Activated CD4-positive, alpha-beta T cell treated with anti-CD3 and anti-CD28 coated beads, Interleukin-2, amount 10 ng/mL, durations not matched to agents 7 days and 5 days (primary cell): ENCODE results near the gene NMRK1. TPM values are rescaled to one million over a fixed set of nuclear protein-coding genes. Genes with fewer than 3 reads are reported as not detected.
A peak's percentile ranks its signal among the peaks of the same experiment; 100 is the strongest.

Experiments used
- CTCF ChIA-PET: fragments of 350-600 bp; sonication (Branson Sonifier 250); formaldehyde crosslinking; loops from one replicate; lab custom pipeline; 2021; ENCODE audit warnings: antibody characterized with exemption; lab: Charles Lee
- POLR2A ChIA-PET: fragments of 350-600 bp; sonication (Branson Sonifier 250); formaldehyde crosslinking; loops from one replicate; lab custom pipeline; 2021; ENCODE audit warnings: antibody characterized with exemption; lab: Charles Lee
- DNase-seq: peaks from one replicate; pipeline ENCODE4 v3.0.0-alpha.2; 2020
- H3K27ac Mint-ChIP-seq: one replicate; pipeline ENCODE4 v1.8.0; 2021; ENCODE audit warnings: mild to moderate bottlenecking, moderate library complexity, mixed read lengths
- H3K27me3 Mint-ChIP-seq: one replicate; pipeline ENCODE4 v1.8.0; 2021; ENCODE audit warnings: mixed read lengths
- H3K36me3 Mint-ChIP-seq: one replicate; pipeline ENCODE4 v1.8.0; 2021; ENCODE audit warnings: low read depth, mixed read lengths
- H3K4me1 Mint-ChIP-seq: one replicate; pipeline ENCODE4 v1.8.0; 2021; ENCODE audit warnings: mixed read lengths
- H3K4me3 Mint-ChIP-seq: one replicate; pipeline ENCODE4 v1.8.0; 2021; ENCODE audit warnings: mild to moderate bottlenecking, moderate library complexity, mixed read lengths
- H3K9me3 Mint-ChIP-seq: one replicate; pipeline ENCODE4 v1.8.0; 2021; ENCODE audit warnings: mixed read lengths
- total RNA-seq, 2 experiments: library from RNA; stranded (reverse); gene quantifications; one replicate each; pipeline ENCODE4 v1.2.3, GENCODE V29; 2021

Gene NMRK1
- 10 to 100 TPM; 43.5 to 53.2 TPM for total RNA-seq

DNA sequence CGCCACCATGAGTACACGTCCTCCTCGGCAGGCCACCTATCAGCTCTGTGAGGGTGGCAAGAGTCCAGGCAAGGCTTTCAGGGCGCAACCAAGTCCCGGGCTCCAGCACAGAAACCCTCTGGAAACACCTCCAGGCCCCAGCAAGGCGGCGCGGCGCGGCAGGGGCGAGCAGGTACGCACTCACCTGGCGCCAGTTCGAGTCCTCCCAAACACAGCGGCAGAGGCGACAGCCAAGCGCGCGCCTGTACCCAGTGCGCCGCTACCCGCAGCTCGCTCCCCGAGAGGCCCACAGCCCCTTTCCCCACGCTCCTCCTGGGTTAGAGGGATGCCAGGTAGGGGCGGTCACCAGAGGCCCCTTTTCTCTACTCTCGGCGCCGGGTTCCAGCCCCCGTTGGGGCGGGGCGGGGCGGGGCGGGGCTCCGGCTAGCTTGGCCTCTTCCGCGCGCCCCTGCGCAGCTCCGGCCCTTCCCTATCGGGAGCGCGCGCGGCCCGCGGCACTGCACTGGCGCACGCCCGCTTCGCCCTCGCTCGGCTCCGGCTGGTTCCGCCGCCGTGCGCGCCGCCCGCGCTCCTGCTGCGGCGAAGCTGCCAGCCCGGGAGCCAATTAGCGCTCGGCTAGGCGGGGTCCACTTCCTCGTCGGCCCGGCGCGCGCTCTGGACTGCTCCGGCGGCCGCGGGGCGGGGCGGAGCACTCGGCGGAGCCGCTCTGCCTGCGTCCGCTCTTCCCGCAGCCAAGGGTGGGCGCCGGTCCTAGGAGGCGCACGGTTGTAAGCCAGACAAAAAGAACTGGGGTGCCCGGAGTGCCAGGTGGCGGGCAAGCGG, at the start of gene NMRK1, which contains the start of gene OSTF1:
Gene NMRK1 (minus strand): TSS at position 332 of the 822 bp plus-strand sequence. CDS start 5,040 bp downstream, outside the sequence.
Gene OSTF1 (plus strand): TSS at position 691 of the 822 bp plus-strand sequence. CDS start 179 bp downstream, outside the sequence.
- Mint-ChIP-seq H3K4me1 (peaks cover 63% of the 10 kb centered on the region), H3K4me3 (peak within 1 kb of the TSS; percentile 98), H3K27ac (peak within 1 kb of the TSS; percentile 96), H3K36me3 (peaks cover 45% of the 10 kb centered on the region), H3K27me3 (no peaks in the 10 kb centered on the region), H3K9me3 (no peaks in the 10 kb centered on the region)
- ChIA-PET POLR2A (interaction anchor here (1.0 to 1.6 kb wide), 4 partner anchors 60 to 320 kb away, joined by 3 to 13 read pairs (median 8); partner anchors contain the start of gene CARNMT1), CTCF (interaction anchor here (0.6 to 1.4 kb wide), 7 partner anchors 10 to 1228 kb away, joined by 3 to 4 read pairs (median 3); no protein-coding TSS in a partner anchor)
- peak; percentile 92 for DNase-seq

DNA sequence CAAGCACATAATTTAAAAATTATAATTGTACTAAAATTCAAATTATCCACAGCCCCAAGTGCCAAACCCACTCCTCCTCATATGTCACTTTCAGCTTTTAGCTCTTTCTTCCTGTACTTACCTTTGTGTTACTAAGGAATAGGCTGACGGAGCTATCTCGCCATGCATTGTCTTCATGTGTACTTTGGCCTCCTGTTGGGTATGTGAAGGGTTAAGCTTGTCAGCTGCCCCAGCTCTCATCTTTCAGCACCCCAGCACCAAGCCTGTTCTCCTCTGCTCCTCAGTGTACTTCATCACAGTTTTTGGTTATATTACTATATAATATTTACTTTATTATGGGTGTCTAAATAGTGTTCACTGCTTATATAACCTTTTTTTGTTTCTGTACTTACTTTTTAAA, 46.5 kb upstream of the NMRK1 start:
- no peaks in the 10 kb centered on the region for H3K27me3 Mint-ChIP-seq
- no peak overlapping the region for H3K4me3 Mint-ChIP-seq
- peaks cover 82% of the 10 kb centered on the region for H3K36me3 Mint-ChIP-seq
- ChIA-PET CTCF (interaction anchor here (0.7 to 1.5 kb wide), 2 partner anchors 12 to 39 kb away, joined by 3 read pairs; no protein-coding TSS in a partner anchor), POLR2A (no interaction called here)
- H3K4me1 Mint-ChIP-seq = peaks cover 37% of the 10 kb centered on the region
- no peak for DNase-seq
- no peaks in the 10 kb centered on the region for H3K9me3 Mint-ChIP-seq
- no peak overlapping the region for H3K27ac Mint-ChIP-seq

DNA sequence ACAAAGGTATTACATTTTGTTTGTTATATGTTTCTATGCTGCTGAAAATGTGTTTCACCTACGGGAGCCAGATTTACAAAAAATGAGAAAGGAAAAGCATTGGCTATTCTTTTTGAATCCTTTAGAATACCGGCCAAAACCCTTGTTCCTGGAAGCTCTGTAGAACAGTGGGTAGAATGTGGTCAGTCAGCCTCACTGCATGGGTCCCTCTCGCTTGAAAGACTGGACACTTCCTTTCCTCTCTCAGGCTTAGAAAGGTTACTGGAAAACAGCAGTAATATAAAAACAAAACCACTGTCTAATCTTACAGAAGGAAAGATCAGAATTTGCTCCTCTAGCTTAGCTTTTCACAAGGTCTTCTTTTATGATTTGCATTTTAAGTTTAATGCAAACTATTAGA, 45.4 kb upstream of the NMRK1 start:
- DNase-seq = no peak
- H3K4me3 Mint-ChIP-seq = no peak overlapping the region
- ChIA-PET POLR2A (no interaction called here), CTCF (interaction anchor here (1.1 to 1.7 kb wide), 3 partner anchors 19 to 120 kb away, joined by 3 read pairs; no protein-coding TSS in a partner anchor)
- H3K4me1 Mint-ChIP-seq = peaks cover 36% of the 10 kb centered on the region
- H3K9me3 Mint-ChIP-seq = no peaks in the 10 kb centered on the region
- no peaks in the 10 kb centered on the region for H3K27me3 Mint-ChIP-seq
- H3K27ac Mint-ChIP-seq = peak overlapping the region; percentile 61
- peaks cover 84% of the 10 kb centered on the region for H3K36me3 Mint-ChIP-seq

DNA sequence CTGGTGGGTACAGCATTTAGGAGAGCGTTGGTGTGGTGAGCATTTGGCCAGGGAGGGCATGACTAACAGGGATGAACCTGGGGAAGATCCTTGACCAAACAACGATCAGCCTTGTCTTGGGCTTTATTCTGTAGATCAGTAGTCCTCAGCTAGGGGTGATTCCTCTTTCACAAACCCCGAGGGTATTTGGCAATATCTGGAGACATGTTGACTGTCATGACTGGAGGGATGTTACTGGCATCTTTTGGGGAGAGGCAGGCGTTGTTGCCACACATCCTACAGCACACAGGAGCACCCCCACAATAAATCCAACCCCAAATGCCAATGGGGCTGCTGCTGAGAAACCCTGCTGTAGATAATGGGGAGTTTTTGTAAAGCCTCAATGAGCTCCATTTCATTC, 44.3 kb upstream of the NMRK1 start:
- H3K27ac Mint-ChIP-seq = no peak overlapping the region
- no peak for DNase-seq
- H3K4me3 Mint-ChIP-seq = no peak overlapping the region
- no peaks in the 10 kb centered on the region for H3K9me3 Mint-ChIP-seq
- ChIA-PET POLR2A (no interaction called here), CTCF (interaction anchor here (1.1 to 1.7 kb wide), 3 partner anchors 20 to 119 kb away, joined by 3 read pairs; no protein-coding TSS in a partner anchor)
- H3K4me1 Mint-ChIP-seq = peaks cover 30% of the 10 kb centered on the region
- H3K36me3 Mint-ChIP-seq = peaks cover 78% of the 10 kb centered on the region
- no peaks in the 10 kb centered on the region for H3K27me3 Mint-ChIP-seq

DNA sequence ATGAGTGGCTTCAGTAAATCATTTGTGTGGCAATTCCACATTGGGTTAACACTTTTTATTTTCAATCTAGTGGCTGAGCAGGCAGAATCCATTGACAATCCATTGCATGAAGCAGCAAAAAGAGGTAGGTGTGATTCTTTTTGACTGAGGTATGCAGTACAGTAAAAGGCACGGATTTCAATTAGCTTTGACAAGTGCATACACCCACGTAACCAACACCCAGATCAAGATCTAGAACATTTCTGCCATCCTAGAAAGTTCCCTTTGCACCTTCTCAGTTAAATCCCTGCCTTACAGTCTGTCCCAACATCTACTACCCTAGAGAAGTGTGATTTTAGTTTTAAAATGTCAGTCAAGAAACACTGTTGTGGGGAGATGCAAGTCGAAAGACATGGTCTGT, 43.7 kb upstream of the NMRK1 start:
- Mint-ChIP-seq H3K9me3 (no peaks in the 10 kb centered on the region), H3K4me3 (no peak overlapping the region), H3K4me1 (peaks cover 30% of the 10 kb centered on the region), H3K27me3 (no peaks in the 10 kb centered on the region), H3K36me3 (peaks cover 72% of the 10 kb centered on the region), H3K27ac (no peak overlapping the region)
- DNase-seq = no peak
- CTCF ChIA-PET = no interaction called here
- POLR2A ChIA-PET = no interaction called here

DNA sequence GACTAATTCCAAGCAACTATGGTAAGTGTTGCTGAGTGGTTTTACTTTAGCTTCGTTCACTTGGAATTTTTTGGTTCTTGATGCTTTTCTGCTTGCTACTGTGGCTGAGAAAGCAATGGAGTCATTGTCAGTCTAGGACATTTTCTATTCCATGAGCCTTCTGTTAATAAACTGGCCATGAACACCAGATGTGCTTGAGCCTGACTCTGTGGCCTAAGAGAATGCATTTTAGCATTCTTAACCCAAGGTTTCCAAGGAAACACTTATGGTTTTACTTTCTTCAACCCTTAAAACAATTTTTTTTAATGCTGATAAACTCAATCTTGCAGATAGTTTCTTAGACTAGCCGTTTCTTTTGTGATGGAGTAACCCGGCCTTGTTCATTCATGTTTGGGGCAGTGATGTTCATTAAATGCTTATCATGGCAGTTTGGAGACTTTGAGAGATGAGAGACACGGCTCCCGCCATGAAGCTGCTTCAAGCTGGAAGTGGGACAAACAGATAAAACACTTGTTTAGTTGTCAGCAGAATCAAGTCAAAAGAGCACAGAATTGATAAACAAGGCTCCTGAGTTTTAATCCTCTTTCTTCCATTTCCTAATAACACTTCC, 42.8 kb upstream of the NMRK1 start:
- no peak for DNase-seq
- Mint-ChIP-seq H3K9me3 (no peaks in the 10 kb centered on the region), H3K4me1 (peaks cover 32% of the 10 kb centered on the region), H3K36me3 (peaks cover 62% of the 10 kb centered on the region), H3K27ac (peak overlapping the region; percentile 50), H3K27me3 (no peaks in the 10 kb centered on the region), H3K4me3 (no peak overlapping the region)
- ChIA-PET CTCF (interaction anchor here (1.0 kb wide), 1 partner anchor 20 kb away, joined by 5 read pairs; no protein-coding TSS in a partner anchor), POLR2A (no interaction called here)

DNA sequence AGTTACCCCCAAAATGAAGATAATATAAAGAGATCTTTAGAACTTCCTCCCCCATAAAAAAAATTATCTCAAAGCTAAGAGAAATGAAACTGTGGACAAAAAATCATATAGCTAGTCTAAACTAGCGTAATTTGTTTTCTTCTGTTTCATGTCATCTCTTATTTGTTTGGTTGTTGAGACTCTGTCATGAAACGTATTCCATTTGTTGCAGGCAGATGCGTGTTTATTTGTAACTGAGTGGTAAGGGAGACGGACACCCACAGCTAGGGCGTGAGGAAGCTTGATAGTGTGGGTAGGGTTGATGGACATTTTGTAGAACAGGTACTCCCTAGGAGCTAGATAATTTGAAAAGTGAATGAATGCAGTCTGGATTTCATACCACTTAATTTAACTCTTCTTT, 42.2 kb upstream of the NMRK1 start:
- no peaks in the 10 kb centered on the region for H3K9me3 Mint-ChIP-seq
- no peak for DNase-seq
- no peaks in the 10 kb centered on the region for H3K27me3 Mint-ChIP-seq
- H3K4me3 Mint-ChIP-seq = no peak overlapping the region
- ChIA-PET POLR2A (no interaction called here), CTCF (interaction anchor here (1.0 kb wide), 1 partner anchor 21 kb away, joined by 5 read pairs; no protein-coding TSS in a partner anchor)
- no peak overlapping the region for H3K27ac Mint-ChIP-seq
- peaks cover 32% of the 10 kb centered on the region for H3K4me1 Mint-ChIP-seq
- peaks cover 61% of the 10 kb centered on the region for H3K36me3 Mint-ChIP-seq

DNA sequence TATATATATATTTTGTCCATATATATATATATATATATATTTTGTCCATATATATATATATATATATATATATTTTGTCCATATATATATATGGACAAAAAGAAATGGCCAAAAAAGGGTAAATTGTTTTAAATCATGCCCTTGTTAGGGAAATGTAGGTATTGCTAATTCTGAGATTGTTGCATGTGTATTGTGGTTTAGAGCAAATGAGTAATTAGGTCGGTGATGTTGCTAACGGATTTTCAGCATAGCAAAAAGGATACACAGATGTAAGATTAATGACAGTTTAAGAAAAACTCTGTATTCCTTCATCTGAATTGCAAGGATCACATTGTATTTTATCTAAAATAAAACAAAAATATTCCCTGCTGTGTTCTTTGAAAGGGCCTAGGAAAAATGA, 40.6 kb upstream of the NMRK1 start:
- H3K27me3 Mint-ChIP-seq = no peaks in the 10 kb centered on the region
- no peaks in the 10 kb centered on the region for H3K9me3 Mint-ChIP-seq
- no peak overlapping the region for H3K27ac Mint-ChIP-seq
- H3K4me1 Mint-ChIP-seq = peaks cover 43% of the 10 kb centered on the region
- H3K4me3 Mint-ChIP-seq = no peak overlapping the region
- peaks cover 61% of the 10 kb centered on the region for H3K36me3 Mint-ChIP-seq
- ChIA-PET CTCF (interaction anchor here (1.2 kb wide), 1 partner anchor 38 kb away, joined by 3 read pairs; no protein-coding TSS in a partner anchor), POLR2A (no interaction called here)
- DNase-seq = no peak

DNA sequence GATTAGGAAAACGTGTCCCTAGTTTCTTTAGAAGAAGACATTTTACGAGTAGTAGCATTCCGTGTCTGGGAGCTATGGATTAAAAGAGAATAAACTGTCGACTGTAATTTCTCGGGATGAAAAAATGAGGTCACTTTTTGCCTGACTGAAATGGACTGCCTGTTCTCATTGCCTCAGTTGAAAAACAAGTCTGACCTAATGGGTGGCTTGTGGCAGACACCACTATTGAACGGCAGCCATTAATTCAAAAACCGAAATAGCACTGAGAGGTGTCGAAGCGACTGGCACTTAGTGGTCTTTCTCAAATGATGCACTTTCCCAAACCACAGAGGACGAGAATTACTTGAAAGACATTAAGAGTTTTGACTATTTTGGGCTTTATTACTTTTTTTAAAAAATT, 35.7 kb upstream of the NMRK1 start:
- Mint-ChIP-seq H3K27ac (no peak overlapping the region), H3K36me3 (peaks cover 57% of the 10 kb centered on the region), H3K4me3 (no peak overlapping the region), H3K9me3 (peaks cover under 1% of the 10 kb centered on the region), H3K4me1 (peaks cover 33% of the 10 kb centered on the region), H3K27me3 (no peaks in the 10 kb centered on the region)
- ChIA-PET POLR2A (no interaction called here), CTCF (interaction anchor here (0.9 kb wide), 1 partner anchor 32 kb away, joined by 3 read pairs; no protein-coding TSS in a partner anchor)
- DNase-seq = no peak

DNA sequence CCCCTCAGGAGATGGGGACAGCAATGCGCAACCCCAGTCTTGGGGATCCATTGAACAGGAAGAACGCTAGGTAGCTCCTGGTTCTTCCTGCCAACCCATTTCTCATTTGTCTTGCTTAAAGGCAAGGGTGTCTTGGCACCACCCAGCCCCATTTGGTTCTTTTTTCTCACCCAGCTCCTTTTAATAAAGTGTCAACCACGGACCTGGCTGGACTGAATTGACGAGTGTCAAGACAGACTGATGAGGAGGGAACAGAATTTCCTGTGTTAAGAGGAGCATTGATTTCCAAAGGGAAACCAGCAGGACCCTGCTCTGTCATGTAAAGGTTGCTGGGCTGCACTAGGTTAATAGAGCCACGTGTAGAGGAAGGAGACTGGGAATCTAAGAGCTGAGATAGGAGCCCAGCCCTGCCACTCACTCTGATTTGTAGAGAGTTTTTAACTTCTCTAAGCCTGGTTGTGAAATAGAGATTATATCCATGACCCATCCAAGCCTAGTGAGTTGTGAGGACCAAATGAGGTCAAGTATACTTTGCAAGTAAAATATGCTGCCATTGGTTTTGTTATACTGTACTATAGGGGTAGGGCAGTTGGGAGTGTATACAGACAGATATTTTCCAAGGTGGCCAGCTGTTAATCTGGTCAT, 34.1 kb upstream of the NMRK1 start:
- no peaks in the 10 kb centered on the region for H3K27me3 Mint-ChIP-seq
- H3K27ac Mint-ChIP-seq = no peak overlapping the region
- no peak overlapping the region for H3K4me3 Mint-ChIP-seq
- DNase-seq = no peak
- H3K36me3 Mint-ChIP-seq = peaks cover 65% of the 10 kb centered on the region
- H3K4me1 Mint-ChIP-seq = peaks cover 35% of the 10 kb centered on the region
- CTCF ChIA-PET = interaction anchor here (0.6 to 1.5 kb wide), 3 partner anchors 14 to 30 kb away, joined by 3 to 4 read pairs (median 3); no protein-coding TSS in a partner anchor
- POLR2A ChIA-PET = no interaction called here
- peaks cover 13% of the 10 kb centered on the region for H3K9me3 Mint-ChIP-seq

DNA sequence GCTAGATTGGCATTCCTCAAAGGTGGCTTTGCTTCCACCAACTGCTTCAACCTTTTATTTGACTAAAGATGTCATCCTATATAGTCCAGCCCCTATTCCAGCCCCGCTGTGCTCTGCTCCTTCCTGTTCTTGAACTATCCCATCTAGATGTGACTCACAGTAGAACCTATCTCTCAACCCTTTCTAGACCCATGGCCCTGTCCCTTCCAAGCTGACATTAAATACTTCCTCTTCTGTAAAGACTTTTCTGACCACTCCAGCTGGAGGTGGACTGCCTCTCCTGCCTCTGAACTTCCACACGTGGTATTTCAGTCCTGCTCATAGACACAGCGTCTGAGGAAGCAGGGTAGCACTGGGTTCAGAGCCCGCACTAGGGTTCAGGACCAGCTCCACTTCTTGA, 32.7 kb upstream of the NMRK1 start:
- H3K4me3 Mint-ChIP-seq = no peak overlapping the region
- H3K4me1 Mint-ChIP-seq = peaks cover 34% of the 10 kb centered on the region
- H3K27ac Mint-ChIP-seq = peak overlapping the region; percentile 16
- peaks cover 13% of the 10 kb centered on the region for H3K9me3 Mint-ChIP-seq
- peaks cover 70% of the 10 kb centered on the region for H3K36me3 Mint-ChIP-seq
- ChIA-PET CTCF (interaction anchor here (0.7 to 1.5 kb wide), 2 partner anchors 14 to 15 kb away, joined by 3 to 4 read pairs; no protein-coding TSS in a partner anchor), POLR2A (no interaction called here)
- H3K27me3 Mint-ChIP-seq = no peaks in the 10 kb centered on the region
- no peak for DNase-seq

DNA sequence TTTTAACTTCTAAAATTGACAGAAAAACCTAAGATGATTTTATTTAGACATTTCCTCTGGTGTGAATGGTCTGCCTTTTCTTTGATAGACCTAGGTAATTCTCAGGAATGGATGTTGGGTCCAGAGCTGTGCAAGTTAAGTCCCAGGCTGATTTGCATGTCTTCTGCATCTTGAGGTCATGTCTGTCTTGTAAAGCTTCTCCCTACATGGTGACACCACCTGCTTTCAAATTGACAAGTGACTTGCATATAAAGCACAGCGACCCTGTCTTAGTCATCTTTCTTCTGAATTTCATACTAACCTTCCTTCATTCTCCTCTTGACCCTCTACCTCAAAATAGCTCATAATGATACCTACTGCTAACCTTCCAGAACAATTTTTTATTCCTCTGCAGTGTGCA, 29.6 kb upstream of the NMRK1 start:
- H3K4me3 Mint-ChIP-seq = no peak overlapping the region
- no peaks in the 10 kb centered on the region for H3K27me3 Mint-ChIP-seq
- H3K36me3 Mint-ChIP-seq = peaks cover 62% of the 10 kb centered on the region
- no peak overlapping the region for H3K27ac Mint-ChIP-seq
- peaks cover 34% of the 10 kb centered on the region for H3K4me1 Mint-ChIP-seq
- ChIA-PET POLR2A (interaction anchor here (0.6 kb wide), 1 partner anchor 55 kb away, joined by 3 read pairs; no protein-coding TSS in a partner anchor), CTCF (interaction anchor here (1.8 kb wide), 1 partner anchor 13 kb away, joined by 5 read pairs; no protein-coding TSS in a partner anchor)
- peaks cover 13% of the 10 kb centered on the region for H3K9me3 Mint-ChIP-seq
- DNase-seq = no peak
